GM18909 (cell line): Measurements from ENCODE around the gene CNN1.
A peak's percentile ranks its signal among the peaks of the same experiment; 100 is the strongest.
"Not testable (repeated sequence)": the region's sequence is repeated elsewhere in the genome, so short reads cannot be mapped to it uniquely, and the experiment has no call there.

ENCODE experiments used
- ATAC-seq: cut with Tn5 transposase; IDR thresholded peaks from one replicate; pipeline ENCODE4 v1.9.1; 2021; ENCODE audit warnings: mild to moderate bottlenecking; ENCODE audit not compliant: unreplicated experiment, poor library complexity

The CNN1 gene

DNA sequence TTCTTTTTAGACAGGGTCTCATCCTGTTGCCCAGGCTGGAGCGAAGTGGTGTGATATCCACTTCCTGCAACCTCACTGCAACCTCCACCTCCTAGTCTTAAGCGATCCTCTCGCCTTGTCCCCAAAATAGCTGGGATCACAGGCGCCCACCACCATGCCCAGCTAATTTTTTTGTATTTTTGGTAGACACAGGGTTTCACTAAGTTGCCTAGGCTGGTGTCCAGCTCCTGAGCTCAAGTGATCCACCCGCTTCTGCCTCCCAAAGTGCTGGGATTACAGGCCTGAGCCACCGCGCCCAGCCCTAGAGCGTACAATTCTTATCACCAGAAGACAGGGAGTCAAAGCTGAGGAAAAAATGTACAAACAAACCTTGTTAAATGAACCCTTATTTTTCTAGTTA, 24.9 kb downstream of the CNN1 start:
- ATAC-seq: no peak

DNA sequence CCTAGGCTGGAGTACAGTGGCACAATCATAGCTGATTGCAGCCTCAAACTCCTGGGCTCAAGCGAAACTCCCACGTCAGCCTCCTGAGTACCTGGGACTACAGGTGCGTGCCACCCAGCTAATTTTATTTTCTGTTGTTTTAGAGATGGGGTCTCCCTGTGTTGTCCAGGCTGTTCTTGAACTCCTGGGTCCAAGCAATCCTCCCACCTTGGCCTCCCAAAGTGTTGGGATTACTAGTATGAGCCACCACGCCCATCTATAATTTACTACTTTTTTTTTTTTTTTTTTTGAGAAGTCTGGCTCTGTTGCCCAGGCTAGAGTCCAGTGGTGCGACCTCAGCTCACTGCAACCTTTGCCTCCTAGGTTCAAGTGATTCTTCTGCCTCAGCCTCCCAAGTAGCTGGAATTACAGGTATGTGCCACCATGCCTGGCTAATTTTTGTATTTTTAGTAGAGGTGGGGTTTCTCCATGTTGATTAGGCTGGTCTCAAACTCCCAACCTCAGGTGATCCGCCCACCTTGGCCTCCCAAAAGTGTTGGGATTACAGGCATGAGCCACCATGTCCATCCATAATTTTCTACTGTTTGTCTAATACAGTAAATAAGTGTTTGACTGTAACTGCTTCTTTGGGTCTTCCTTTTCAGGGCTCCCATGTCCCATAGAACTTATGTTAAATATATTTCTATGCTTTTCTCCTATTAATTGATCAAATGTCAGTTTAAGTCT, 25.6 kb downstream of the CNN1 start:
- not testable (repeated sequence) for ATAC-seq

GRCh38 chr19:11565649-11565980, 27.0 kb downstream of the CNN1 start:
- ATAC-seq: not testable (repeated sequence)

DNA sequence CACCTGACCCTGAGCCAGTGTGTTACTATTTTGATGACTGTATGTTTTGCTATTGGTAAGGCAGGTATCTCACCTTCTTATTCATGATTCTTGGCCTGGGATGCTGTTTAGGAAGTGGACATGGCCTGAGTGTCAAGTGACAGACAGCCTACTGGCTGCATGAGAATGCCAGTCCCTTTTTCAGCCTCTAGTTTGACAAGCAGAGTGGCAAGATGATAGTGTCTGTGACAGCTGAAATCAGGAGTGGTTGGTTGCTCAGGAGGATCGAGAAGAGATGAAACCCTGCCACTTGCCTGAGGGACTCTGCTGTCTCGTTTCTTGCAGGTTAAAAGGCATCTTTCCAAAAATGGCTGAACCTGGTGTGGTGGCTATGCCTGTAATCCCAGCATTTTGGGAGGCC, 27.5 kb downstream of the CNN1 start:
- no peak for ATAC-seq

- ATAC-seq: no peak
Observed at GRCh38 chr19:11570039-11570462, 31.4 kb downstream of the CNN1 start.

DNA sequence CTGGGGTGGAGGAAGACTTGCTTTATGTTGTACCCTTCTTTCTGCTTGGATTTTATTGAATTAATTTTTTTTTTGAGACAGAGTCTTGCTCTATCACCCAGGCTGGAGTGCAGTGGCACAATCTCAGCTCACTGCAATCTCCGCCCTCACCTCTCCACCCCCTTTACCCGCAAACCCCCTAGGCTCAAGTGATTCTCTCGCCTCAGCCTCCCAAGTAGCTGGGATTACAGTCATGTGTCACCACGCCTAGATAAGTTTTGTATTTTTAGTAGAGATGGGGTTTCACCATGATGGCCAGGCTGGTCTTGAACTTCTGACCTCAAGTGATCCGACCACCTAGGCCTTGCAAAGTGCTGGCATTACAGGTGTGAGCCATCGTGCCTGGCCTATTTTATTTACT, 34.7 kb downstream of the CNN1 start:
- not testable (repeated sequence) for ATAC-seq

GRCh38 chr19:11573763-11574162, 35.1 kb downstream of the CNN1 start:
- ATAC-seq: not testable (repeated sequence)

DNA sequence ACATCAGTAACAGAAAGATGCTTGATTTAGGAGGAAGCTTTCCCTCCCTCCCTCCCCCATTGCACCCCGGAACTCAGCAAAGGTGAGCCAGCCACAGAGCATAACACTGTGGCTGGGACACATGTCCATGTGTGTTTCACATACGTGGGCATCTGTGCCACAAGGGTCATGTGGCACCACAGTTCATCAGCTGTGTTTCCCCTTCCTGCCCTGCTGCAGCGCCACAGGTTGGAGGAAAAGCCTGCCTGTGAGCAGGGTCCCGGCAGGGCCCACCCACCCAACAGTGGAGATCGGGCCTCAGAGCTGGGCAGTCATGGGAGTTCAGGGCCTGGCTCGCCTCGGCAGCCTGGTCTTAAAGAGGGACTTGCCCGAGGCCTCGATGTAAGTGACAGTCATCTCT, 36.0 kb downstream of the CNN1 start:
- ATAC-seq: no peak

DNA sequence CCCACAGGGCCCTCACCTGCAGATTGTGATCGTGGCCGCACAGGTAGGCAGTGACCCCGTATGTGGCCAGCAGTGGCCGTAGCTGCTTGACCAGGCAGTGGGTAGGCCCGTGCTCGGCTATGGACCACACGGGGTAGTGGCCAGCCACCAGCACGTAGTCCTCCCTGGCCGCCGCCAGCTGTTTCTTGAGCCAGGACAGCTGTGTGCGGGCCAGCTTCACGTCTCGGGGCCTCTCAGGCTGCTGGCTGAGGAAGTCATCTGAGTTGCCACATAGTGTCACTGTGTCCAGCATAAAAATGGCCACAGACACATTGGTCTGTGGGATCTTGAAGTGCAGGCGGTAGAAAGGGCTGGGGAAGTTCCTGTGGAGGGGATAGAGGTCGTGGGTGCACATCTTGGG, 37.6 kb downstream of the CNN1 start:
- no peak for ATAC-seq

DNA sequence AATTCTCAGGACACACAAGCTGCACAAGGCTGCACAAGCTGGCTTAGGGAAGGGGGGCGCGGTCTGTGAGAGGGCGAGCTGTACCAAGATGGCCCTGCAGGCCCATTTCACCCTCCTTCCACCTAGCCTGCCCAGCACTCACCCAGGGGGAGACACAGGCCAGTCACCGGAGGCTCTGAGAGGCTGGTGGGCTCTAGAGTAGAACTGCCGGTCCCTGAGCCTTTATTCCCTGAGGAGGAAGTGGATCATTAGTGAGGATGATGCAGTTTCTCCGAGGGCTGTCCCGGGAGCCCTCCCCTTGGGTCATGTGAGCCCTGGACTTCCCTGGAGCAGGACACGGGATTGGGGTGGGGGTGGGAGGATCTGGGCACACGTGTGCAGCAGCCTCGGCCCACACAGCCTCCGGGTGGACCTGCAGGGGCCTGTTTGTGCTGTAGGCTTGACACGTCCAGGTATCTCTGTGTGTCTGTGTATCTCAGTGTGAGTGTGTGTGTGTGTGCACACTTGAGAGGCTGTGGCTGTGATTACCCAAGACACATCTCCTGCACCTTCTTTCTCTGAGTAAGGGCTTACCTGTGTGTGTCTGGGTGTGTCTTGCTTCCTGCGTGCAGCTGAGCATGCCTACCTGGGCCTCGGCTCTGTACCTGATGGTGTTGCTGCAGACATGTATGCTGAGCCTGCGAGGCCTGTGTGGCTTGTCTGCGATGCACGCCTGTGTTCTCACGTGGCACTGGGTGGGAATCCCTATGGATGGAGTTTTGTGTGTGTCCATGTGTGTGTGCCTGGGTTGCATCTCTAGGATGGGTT, 39.0 kb downstream of the CNN1 start, which contains the start of gene ACP5:
ACP5 (minus strand) TSS at position 195 of the 807 bp plus-strand sequence. CDS start 328 bp downstream, outside the sequence.
- no peak for ATAC-seq

- ATAC-seq: no peak
Observed at GRCh38 chr19:11578258-11579142, 39.8 kb downstream of the CNN1 start.

- no peak for ATAC-seq
Observed at GRCh38 chr19:11580116-11580515, 41.5 kb downstream of the CNN1 start.

DNA sequence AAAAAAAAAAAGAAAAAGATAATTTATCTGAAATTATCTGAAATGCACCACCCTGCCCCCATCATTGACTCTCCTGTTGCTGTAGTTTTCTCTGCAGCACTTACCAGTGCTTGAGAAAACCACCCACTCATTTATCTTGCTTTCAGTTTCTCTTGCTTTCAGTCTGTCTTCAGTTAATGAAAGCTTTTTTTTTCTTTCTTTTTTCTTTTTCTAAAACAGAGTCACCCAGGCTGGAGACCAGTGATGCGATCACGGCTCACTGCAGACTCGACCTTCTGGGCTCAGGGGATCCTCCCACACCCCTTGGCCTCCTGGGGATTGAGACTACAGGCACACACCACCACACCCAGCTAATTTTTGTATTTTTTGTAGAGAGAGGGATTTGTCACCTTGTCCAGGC, 43.1 kb downstream of the CNN1 start:
- peak; percentile 85 for ATAC-seq

GRCh38 chr19:11586331-11586730, 47.7 kb downstream of the CNN1 start:
- no peak for ATAC-seq

- ATAC-seq: no peak
Observed at GRCh38 chr19:11587302-11587974, 48.8 kb downstream of the CNN1 start.

- no peak for ATAC-seq
Observed at GRCh38 chr19:11587975-11588631, 49.5 kb downstream of the CNN1 start.

- ATAC-seq: no peak
Observed at GRCh38 chr19:11594084-11594483, 55.4 kb downstream of the CNN1 start.

DNA sequence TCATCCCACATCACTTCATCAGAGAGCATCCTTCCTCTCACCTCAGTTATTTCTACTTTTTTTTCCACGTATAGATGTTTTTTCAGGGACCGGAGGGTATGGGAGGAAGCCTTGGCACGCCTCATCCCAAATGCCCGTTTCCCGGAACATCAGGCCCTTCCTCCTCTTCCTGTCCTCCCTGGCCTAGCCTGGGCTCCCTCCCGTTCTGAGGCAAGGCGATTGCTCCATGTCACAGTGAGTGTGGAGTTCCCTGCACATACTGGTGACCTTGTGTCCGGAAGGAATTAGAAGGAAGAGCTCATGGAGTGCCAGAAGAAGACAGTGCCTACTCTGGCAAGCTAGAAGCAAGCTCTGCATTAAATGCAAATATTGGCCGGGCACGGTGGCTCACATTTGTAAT, 57.5 kb downstream of the CNN1 start:
- ATAC-seq: no peak

- peak; percentile 98 for ATAC-seq
Observed at GRCh38 chr19:11597202-11598102, 58.8 kb downstream of the CNN1 start, which contains the start of gene ZNF627. TSS of gene ZNF627 (plus strand) at chr19:11597483. CDS start at chr19:11597628, 145 bp downstream.
